ENCODE measurements around the gene ELMO1. TPM values are rescaled to one million over a fixed set of nuclear protein-coding genes. Genes with fewer than 3 reads are reported as not detected.

The ELMO1 gene
- total RNA-seq, 1 donor from 2014 or later: 11.4 TPM

- no peak for DNase-seq (ENCODE audit: low spot score)
- intact Hi-C loops (cut with DNase I): loop anchor here (1.0 kb wide), 1 partner anchor 215 kb away; no protein-coding TSS in a partner anchor
Measured at GRCh38 chr7:36967387-36967786, 481.3 kb downstream of the ELMO1 start.

DNA sequence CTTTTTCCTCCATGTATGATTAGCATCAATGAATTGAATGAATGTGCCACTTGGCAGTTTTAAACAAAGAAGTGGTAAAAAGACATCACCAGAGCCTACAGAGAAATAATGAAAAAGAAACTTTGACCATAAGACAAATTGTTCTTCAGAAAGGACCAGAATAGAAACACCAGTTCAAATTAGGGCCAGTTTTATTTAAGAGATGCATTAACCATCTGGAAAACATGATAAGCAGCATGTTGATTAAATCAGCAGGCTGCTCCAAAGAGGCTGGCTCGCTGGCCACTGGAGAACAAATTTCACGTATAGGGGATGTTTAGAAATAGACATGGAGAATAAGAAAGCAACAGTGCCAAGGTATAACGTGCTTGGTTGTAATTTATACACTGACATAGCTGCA lies 482.0 kb downstream of the ELMO1 start:
- intact Hi-C loops (cut with DNase I): loop anchor here (1.0 kb wide), 1 partner anchor 216 kb away; no protein-coding TSS in a partner anchor
- no peak for DNase-seq (ENCODE audit: low spot score)

DNA sequence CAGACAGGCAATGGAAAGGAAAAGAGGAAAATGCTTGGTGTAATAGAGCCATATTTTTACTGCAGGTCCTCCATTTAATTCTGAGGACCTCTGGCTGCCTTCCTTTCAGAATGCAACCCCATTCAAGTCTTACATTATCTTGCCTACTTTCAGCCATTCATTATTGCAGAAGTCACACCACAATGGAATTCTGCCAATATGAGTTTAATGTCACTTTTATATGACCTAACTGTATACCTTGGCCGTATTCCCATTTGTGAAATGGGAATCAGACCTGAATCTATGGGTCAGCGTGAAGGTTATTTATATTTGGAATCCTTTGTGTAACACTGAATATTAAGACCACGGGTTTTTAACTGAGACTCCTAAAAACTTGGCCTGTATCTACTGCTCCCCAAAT lies 482.6 kb downstream of the ELMO1 start:
- intact Hi-C loops (cut with DNase I): no loop called here
- no peak for DNase-seq (ENCODE audit: low spot score)

DNA sequence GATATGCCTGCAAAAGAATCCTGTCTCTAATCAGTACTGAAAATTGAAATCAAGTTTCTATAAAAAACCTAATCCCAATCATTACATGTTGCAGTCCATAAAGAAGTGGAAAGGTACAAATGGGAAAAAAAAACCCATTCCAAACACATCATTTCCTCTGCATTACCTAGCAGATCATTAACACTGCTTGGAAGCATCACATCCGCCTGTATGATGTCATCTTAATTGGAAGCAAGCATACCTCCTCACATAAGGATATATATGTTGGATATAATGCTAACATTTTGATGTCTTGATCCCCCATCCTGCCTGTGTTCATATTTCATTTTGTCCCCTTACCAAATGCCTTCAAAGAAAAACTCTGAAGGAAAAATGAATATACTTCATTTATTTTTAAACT lies 483.0 kb downstream of the ELMO1 start:
- intact Hi-C loops (cut with DNase I): no loop called here
- DNase-seq (ENCODE audit: low spot score): no peak

GRCh38 chr7:36964297-36964696 lies 484.4 kb downstream of the ELMO1 start:
- intact Hi-C loops (cut with DNase I): no loop called here
- no peak for DNase-seq (ENCODE audit: low spot score)

GRCh38 chr7:36962367-36962766 lies 486.3 kb downstream of the ELMO1 start:
- DNase-seq (ENCODE audit: low spot score): no peak
- intact Hi-C loops (cut with DNase I): no loop called here

DNA sequence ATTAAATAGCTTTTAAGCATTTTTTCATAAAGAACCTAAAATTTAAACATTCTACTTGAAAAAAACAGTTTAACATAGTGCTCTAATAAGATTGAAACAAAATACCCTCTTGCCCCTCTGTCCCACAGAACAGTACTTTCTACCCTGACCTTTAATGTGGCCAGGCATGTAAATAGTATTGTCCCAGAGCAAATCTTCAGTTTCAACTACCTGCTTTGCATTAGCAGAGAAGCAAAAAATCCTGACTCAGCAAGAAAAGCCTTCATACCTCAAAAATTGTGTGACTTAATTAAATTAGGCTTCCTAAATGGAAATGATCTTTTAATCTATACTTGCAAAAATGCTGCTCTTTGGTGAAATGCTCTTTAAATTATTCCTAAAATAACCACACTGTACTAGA lies 487.0 kb downstream of the ELMO1 start:
- no peak for DNase-seq (ENCODE audit: low spot score)
- intact Hi-C loops (cut with DNase I): no loop called here

DNA sequence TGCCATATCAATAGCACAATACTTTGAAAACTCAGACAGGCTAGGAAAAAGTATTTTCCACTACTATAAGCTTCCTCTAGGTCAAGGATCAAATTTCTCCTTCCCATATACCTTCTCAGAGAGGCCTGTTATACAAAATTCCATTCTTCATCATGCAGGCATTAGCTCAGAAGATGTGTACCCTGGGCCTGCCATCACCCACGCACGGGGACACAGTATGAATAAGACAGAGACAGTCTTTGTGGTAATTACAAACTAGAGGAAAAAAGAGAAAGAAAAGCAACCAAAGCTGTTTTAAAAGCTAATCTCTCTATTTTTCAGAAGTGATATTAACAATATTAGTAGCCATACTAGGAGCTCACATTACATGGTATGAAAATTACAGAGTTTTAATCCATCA lies 487.6 kb downstream of the ELMO1 start:
- DNase-seq (ENCODE audit: low spot score): no peak
- intact Hi-C loops (cut with DNase I): no loop called here

GRCh38 chr7:36960105-36960504 lies 488.6 kb downstream of the ELMO1 start:
- DNase-seq (ENCODE audit: low spot score): no peak
- intact Hi-C loops (cut with DNase I): no loop called here

DNA sequence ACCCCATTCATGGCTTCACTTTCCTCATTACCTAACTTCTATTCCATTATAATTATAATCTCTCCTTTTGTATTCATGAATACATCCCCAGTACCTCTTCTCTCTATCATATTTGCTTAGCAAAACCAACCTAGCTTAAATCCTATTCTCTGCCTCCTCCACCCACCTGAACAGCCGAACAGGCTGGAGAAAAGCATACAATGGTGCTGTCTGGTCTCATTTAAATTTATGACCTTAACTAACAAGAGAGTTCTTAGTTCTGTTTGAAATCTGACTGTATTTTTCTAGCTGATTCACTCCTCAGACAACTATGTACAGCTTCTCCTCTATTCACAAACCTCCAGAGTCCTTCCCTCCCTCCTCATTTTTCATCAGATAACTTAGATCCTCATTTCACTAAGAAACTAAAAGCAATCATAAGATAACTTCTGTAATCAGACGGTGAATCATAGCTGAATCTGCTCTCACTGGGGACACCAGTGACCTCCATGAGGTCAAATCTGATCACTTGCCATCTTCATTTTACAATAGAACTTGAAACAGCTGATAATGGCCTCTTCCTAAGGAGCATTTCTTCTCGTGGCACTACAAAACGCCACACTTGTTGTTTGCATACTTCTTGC lies 490.4 kb downstream of the ELMO1 start:
- intact Hi-C loops (cut with DNase I): no loop called here
- no peak for DNase-seq (ENCODE audit: low spot score)

- intact Hi-C loops (cut with DNase I): no loop called here
- DNase-seq (ENCODE audit: low spot score): no peak
Measured at GRCh38 chr7:36957620-36958019, 491.0 kb downstream of the ELMO1 start.

DNA sequence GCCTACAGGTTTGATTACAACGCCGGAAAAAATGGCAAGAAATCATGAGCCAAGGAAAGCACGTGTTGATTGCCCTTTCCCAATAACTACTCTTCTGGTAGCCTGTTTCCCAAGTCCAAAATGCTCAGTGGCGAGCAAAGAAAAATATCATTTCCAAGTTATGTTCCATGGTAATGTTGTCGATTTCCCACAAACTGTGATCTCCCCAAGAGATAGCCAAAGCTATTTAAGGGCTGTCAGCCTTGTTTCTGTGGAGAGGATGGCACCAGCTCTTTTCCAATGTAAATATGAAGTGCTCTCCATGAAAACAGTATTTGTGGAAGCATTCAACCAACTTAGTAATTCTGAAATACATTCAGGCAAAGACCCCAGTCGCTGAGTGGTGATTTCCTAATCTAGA lies 491.9 kb downstream of the ELMO1 start:
- DNase-seq (ENCODE audit: low spot score): no peak
- intact Hi-C loops (cut with DNase I): no loop called here

DNA sequence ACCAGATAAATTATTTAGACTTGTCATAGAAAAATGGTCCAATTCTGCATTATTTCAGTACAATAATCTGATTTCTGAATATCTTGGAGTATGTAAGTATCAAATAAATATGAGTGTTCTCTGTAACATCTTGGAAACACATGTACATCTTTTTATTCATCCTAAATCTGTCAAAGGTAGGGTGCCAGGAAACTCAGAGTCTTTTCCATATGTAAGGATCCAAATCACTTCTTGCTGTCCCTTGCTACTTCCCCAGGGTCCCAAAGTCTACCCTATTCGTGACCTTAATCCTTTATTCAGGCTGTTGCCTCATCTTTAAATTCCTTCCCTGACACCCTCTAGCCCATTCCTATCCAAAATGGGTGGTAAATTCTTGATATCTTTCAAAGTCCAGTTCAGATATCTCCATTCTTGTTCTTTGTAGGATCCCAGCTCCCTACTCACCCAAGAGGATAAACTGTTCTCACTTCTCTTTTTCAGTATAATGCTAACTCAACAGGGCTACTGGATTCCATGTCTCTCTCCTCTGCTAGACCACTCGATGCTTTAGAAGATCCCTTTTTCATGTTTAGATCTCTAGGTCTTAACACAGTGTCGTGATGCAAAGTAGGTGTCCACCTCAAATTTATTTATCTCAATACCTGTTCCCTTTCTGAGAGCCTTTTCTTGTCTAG lies 493.1 kb downstream of the ELMO1 start:
- intact Hi-C loops (cut with DNase I): no loop called here
- DNase-seq (ENCODE audit: low spot score): no peak

- intact Hi-C loops (cut with DNase I): no loop called here
Measured at GRCh38 chr7:36951257-36951697, 497.4 kb downstream of the ELMO1 start.

GRCh38 chr7:36949711-36950600 lies 498.7 kb downstream of the ELMO1 start:
- no peak for DNase-seq (ENCODE audit: low spot score)
- intact Hi-C loops (cut with DNase I): no loop called here

More at GRCh38 chr7:36951257-36951697, 497.4 kb downstream of the ELMO1 start:
- no peak for DNase-seq (ENCODE audit: low spot score)

- intact Hi-C loops (cut with DNase I): no loop called here
- no peak for DNase-seq (ENCODE audit: low spot score)
Measured at GRCh38 chr7:36946401-36946739, 502.3 kb downstream of the ELMO1 start.

- intact Hi-C loops (cut with DNase I): no loop called here
- DNase-seq (ENCODE audit: low spot score): no peak
Measured at GRCh38 chr7:36945612-36946400, 502.9 kb downstream of the ELMO1 start.

- DNase-seq (ENCODE audit: low spot score): no peak
- intact Hi-C loops (cut with DNase I): no loop called here
Measured at GRCh38 chr7:36944838-36945237, 503.8 kb downstream of the ELMO1 start.

DNA sequence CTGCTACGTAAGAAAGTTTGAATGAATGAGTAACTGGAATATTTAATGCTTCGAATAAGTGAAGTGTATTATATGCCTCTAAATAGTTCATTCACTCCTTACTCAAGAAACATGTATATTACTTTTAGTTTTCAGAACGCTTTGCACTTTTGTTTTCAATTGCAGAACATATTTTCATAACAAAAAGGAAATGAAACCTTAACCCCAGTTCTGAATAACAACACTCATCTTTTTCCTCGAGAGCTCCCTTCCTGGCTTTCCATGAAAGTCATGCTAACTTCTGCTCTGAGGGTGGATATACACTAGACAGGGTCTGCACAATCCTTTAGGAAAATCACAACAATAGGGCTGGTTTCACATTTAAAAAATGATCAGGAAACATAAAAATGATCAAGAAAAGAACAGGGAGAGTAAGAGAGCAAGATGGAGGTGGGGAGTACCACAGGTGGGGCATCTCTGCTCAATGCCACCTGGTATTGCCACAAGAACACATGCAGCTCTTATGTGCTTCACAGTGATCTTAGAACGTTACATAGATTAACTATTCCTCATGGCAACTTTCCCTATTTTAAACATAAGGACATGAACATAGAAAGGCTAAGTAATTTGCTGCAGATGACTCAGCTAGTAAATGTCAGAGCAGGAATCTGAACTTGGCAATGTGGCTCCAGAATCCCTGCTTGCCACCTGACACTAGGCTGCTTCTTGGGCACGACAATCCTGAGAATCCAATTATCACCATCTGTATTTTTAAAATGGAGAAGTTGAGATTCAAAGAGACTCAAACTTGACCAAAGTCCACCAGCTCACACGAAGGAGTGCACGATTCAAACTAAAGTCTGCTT lies 504.9 kb downstream of the ELMO1 start:
- no peak for DNase-seq (ENCODE audit: low spot score)
- intact Hi-C loops (cut with DNase I): no loop called here
